HG02588 (cell line): ENCODE measurements around the gene GNB1L.

ENCODE experiments used
- ATAC-seq: cut with Tn5 transposase; IDR thresholded peaks from one replicate; pipeline ENCODE4 v1.9.1; 2021; ENCODE audit warnings: mild to moderate bottlenecking, moderate library complexity; ENCODE audit not compliant: unreplicated experiment

GNB1L gene

GRCh38 chr22:19812910-19813309 is 41.8 kb downstream of the GNB1L start:
- ATAC-seq = no peak

- ATAC-seq = no peak
Measured at GRCh38 chr22:19811811-19812771, 42.6 kb downstream of the GNB1L start.

- ATAC-seq = no peak
Measured at GRCh38 chr22:19811211-19811621, 43.5 kb downstream of the GNB1L start.

GRCh38 chr22:19810381-19811201 is 44.1 kb downstream of the GNB1L start:
- no peak for ATAC-seq

- no peak for ATAC-seq
Measured at GRCh38 chr22:19809741-19810140, 44.9 kb downstream of the GNB1L start.

- no peak for ATAC-seq
Measured at GRCh38 chr22:19808873-19809478, 45.7 kb downstream of the GNB1L start.

GRCh38 chr22:19807914-19808872 is 46.5 kb downstream of the GNB1L start:
- ATAC-seq = no peak

GRCh38 chr22:19807161-19807913 is 47.3 kb downstream of the GNB1L start:
- no peak for ATAC-seq

GRCh38 chr22:19806213-19807160 is 48.2 kb downstream of the GNB1L start:
- ATAC-seq = no peak

- no peak for ATAC-seq
Measured at GRCh38 chr22:19805821-19806212, 48.9 kb downstream of the GNB1L start.

GRCh38 chr22:19803736-19804267 is 50.9 kb downstream of the GNB1L start:
- ATAC-seq = no peak

GRCh38 chr22:19802894-19803735 is 51.6 kb downstream of the GNB1L start:
- no peak for ATAC-seq

GRCh38 chr22:19802001-19802893 is 52.4 kb downstream of the GNB1L start:
- ATAC-seq = no peak

GRCh38 chr22:19801340-19802000 is 53.2 kb downstream of the GNB1L start:
- ATAC-seq = no peak

- ATAC-seq = no peak
Measured at GRCh38 chr22:19800761-19801244, 53.9 kb downstream of the GNB1L start.
